OCI-LY7 (cell line): ENCODE measurements around the gene FIG4. TPM values are rescaled to one million over a fixed set of nuclear protein-coding genes. Genes with fewer than 3 reads are reported as not detected.

Experiments
- BruUV-seq: library from RNA; stranded (reverse); fragments of 400-500 nt; replicated peaks from 2 replicates; lab custom pipeline; 2021; lab: Mats Ljungman, UMichigan
- CTCF ChIA-PET: fragments of 300-600 bp; sonication (Branson Sonifier 250); formaldehyde crosslinking; loops from one replicate; lab custom pipeline; 2022; ENCODE audit warnings: antibody characterized with exemption; ENCODE audit not compliant: unreplicated experiment; lab: Charles Lee
- POLR2A ChIA-PET: fragments of 300-600 bp; sonication (Branson Sonifier 250); formaldehyde crosslinking; loops from one replicate; lab custom pipeline; 2022; ENCODE audit warnings: antibody characterized with exemption; lab: Charles Lee
- DNase-seq: peaks from one replicate; pipeline ENCODE4 v3.0.0-alpha.2; 2015; ENCODE audit warnings: low spot score
- H2AFZ ChIP-seq: fragments of 200-600 bp; sonication (generic), shearing (Covaris generic); 2 replicates; pipeline ENCODE4 v1.6.1; 2014; ENCODE audit warnings: mild to moderate bottlenecking, antibody characterized with exemption, low read length, moderate library complexity
- H3K27ac ChIP-seq: fragments of 200-600 bp; sonication (generic); 2 replicates; pipeline ENCODE4 v1.5.1; 2014; ENCODE audit warnings: mixed run types, low read depth, mild to moderate bottlenecking, moderate library complexity, low read length, inconsistent platforms; ENCODE audit not compliant: poor library complexity, severe bottlenecking
- H3K36me3 ChIP-seq: fragments of 200-600 bp; sonication (generic); 2 replicates; pipeline ENCODE4 v1.6.1; 2014; ENCODE audit warnings: mild to moderate bottlenecking, antibody characterized with exemption, low read length, moderate library complexity, mixed read lengths; ENCODE audit not compliant: insufficient read depth
- H3K4me1 ChIP-seq: fragments of 200-600 bp; sonication (generic); 2 replicates; pipeline ENCODE4 v1.5.1; 2014; ENCODE audit warnings: mild to moderate bottlenecking, low read length; ENCODE audit not compliant: insufficient read depth, poor library complexity, severe bottlenecking
- H3K4me2 ChIP-seq: fragments of 200-600 bp; sonication (generic); 2 replicates; pipeline ENCODE4 v1.6.1; 2014; ENCODE audit warnings: mild to moderate bottlenecking, low read length
- H3K4me3 ChIP-seq: fragments of 200-600 bp; sonication (generic); 2 replicates; pipeline ENCODE4 v1.5.1; 2014; ENCODE audit warnings: mild to moderate bottlenecking, low read depth, low read length; ENCODE audit not compliant: poor library complexity, severe bottlenecking
- H3K79me2 ChIP-seq: fragments of 200-600 bp; sonication (generic); 2 replicates; pipeline ENCODE4 v1.6.1; 2016; ENCODE audit warnings: low read depth, mild to moderate bottlenecking, low read length, moderate library complexity, mixed read lengths; ENCODE audit not compliant: insufficient read depth
- H3K9me2 ChIP-seq: fragments of 200-600 bp; sonication (generic); 2 replicates; pipeline ENCODE4 v1.6.1; 2016; ENCODE audit warnings: mild to moderate bottlenecking, low read length, mixed read lengths; ENCODE audit not compliant: insufficient read depth
- H3K9me3 ChIP-seq: fragments of 200-600 bp; sonication (generic); 2 replicates; pipeline ENCODE4 v1.6.1; 2014; ENCODE audit warnings: mild to moderate bottlenecking, mixed run types, low read length, mixed read lengths
- H4K20me1 ChIP-seq: fragments of 200-600 bp; sonication (generic); 2 replicates; pipeline ENCODE4 v1.6.1; 2014; ENCODE audit warnings: mild to moderate bottlenecking, antibody characterized with exemption, low read length, moderate library complexity, mixed read lengths; ENCODE audit not compliant: insufficient read depth
- CTCF ChIP-seq: fragments of 200-600 bp; sonication (generic); conservative IDR thresholded peaks from 2 replicates; pipeline ENCODE4 v1.5.1; 2014; ENCODE audit warnings: mild to moderate bottlenecking, antibody characterized with exemption, low read length, moderate library complexity, mixed read lengths
- EZH2phosphoT487 ChIP-seq: fragments of 200-600 bp; sonication (generic); IDR thresholded peaks from 2 replicates; pipeline ENCODE4 v1.6.1; 2018; ENCODE audit warnings: low read depth, borderline replicate concordance, mild to moderate bottlenecking, mixed run types, antibody characterized with exemption, low read length, moderate library complexity, mixed read lengths
- intact Hi-C: fragments of 100-400 bp; cut with micrococcal nuclease; formaldehyde crosslinking; loops from one replicate; pipeline ENCODE4 v1.10.0; 2022; ENCODE audit not compliant: unreplicated experiment
- total RNA-seq, 2 experiments: library from RNA; depleted of rRNA in 1 of 2; stranded (reverse); fragments of >200 nt in 1 of 2; shearing (Covaris generic) in 1 of 2; gene quantifications; 2 replicates each; pipeline ENCODE4 v1.2.3, GENCODE V29; 2014 to 2022

Gene FIG4
- total RNA-seq, 2 experiments from 2014 or later: 13.3 to 22.9 TPM

- no TSS peak for BruUV-seq
- intact Hi-C loops: no loop called here
- CTCF ChIA-PET: no interaction called here
These were observed 76.9 kb downstream of the FIG4 start for GRCh38 chr6:109767961-109768360.

GRCh38 chr6:109768485-109768884 lies 77.4 kb downstream of the FIG4 start:
- CTCF ChIA-PET: no interaction called here
- no peaks in the 10 kb centered on the region; the same call in 1 of the 2 replicates for H3K36me3 ChIP-seq
- H3K79me2 ChIP-seq: no peaks in the 10 kb centered on the region
- TF ChIP-seq EZH2phosphoT487 (no peak), CTCF (no peak)
- no peak overlapping the region for H3K27ac ChIP-seq
- no TSS peak for BruUV-seq
- no peak overlapping the region for H2AFZ ChIP-seq
- H3K9me2 ChIP-seq: no peaks in the 10 kb centered on the region
- H3K9me3 ChIP-seq: no peaks in the 10 kb centered on the region
- no peaks in the 10 kb centered on the region for H4K20me1 ChIP-seq
- peak overlapping the region; percentile 45 for H3K4me2 ChIP-seq
- H3K4me1 ChIP-seq: peaks cover 40% of the 10 kb centered on the region
- no peak for DNase-seq
- H3K4me3 ChIP-seq: no peak overlapping the region
- POLR2A ChIA-PET: interaction anchor here (0.6 kb wide), 1 partner anchor 1094 kb away, joined by 5 read pairs; no protein-coding TSS in a partner anchor
- intact Hi-C loops: no loop called here

More at GRCh38 chr6:109767961-109768360, 76.9 kb downstream of the FIG4 start:
- no peak for DNase-seq
- no peak overlapping the region for H2AFZ ChIP-seq
- H3K4me1 ChIP-seq: peaks cover 40% of the 10 kb centered on the region
- H3K4me3 ChIP-seq: no peak overlapping the region
- no peaks in the 10 kb centered on the region for H3K9me3 ChIP-seq
- no peaks in the 10 kb centered on the region for H3K9me2 ChIP-seq
- H3K36me3 ChIP-seq: no peaks in the 10 kb centered on the region; the same call in 1 of the 2 replicates
- H3K79me2 ChIP-seq: no peaks in the 10 kb centered on the region
- no peak for TF ChIP-seq EZH2phosphoT487
- TF ChIP-seq CTCF: no peak
- POLR2A ChIA-PET: interaction anchor here (0.6 kb wide), 1 partner anchor 1094 kb away, joined by 5 read pairs; no protein-coding TSS in a partner anchor
- no peak overlapping the region for H3K4me2 ChIP-seq
- H4K20me1 ChIP-seq: no peaks in the 10 kb centered on the region
- H3K27ac ChIP-seq: no peak overlapping the region

GRCh38 chr6:109769213-109769612 lies 78.1 kb downstream of the FIG4 start:
- BruUV-seq: no TSS peak
- Histone ChIP-seq H4K20me1 (no peaks in the 10 kb centered on the region), H3K79me2 (no peaks in the 10 kb centered on the region), H3K27ac (no peak overlapping the region), H3K9me3 (no peaks in the 10 kb centered on the region), H3K4me2 (peak overlapping the region; percentile 45), H3K9me2 (no peaks in the 10 kb centered on the region), H3K4me3 (no peak overlapping the region), H2AFZ (no peak overlapping the region), H3K36me3 (no peaks in the 10 kb centered on the region; the same call in 1 of the 2 replicates), H3K4me1 (peaks cover 40% of the 10 kb centered on the region)
- POLR2A ChIA-PET: no interaction called here
- intact Hi-C loops: no loop called here
- DNase-seq: peak; percentile 14
- CTCF ChIA-PET: no interaction called here
- TF ChIP-seq EZH2phosphoT487 (no peak), CTCF (no peak)
